HL-60 (cell line): ENCODE results near the gene PGRMC2.

Experiments used
- GABPA ChIP-seq: IDR thresholded peaks from 2 replicates; pipeline ENCODE4 v1.6.1; 2012; ENCODE audit warnings: low read depth
- POLR2AphosphoS5 ChIP-seq: IDR thresholded peaks from 2 replicates; pipeline ENCODE4 v1.6.1; 2012; ENCODE audit warnings: low read depth
- SPI1 ChIP-seq: IDR thresholded peaks from 2 replicates; pipeline ENCODE4 v1.6.1; 2012; ENCODE audit warnings: low read depth, mild to moderate bottlenecking, borderline replicate concordance
- TF ChIP-seq, protein P1 (sequence below): IDR thresholded peaks from one replicate; pipeline ENCODE4 v1.5.1; 2011; ENCODE audit warnings: low read length, control low read depth, inconsistent platforms; ENCODE audit not compliant: insufficient read depth

DNA sequence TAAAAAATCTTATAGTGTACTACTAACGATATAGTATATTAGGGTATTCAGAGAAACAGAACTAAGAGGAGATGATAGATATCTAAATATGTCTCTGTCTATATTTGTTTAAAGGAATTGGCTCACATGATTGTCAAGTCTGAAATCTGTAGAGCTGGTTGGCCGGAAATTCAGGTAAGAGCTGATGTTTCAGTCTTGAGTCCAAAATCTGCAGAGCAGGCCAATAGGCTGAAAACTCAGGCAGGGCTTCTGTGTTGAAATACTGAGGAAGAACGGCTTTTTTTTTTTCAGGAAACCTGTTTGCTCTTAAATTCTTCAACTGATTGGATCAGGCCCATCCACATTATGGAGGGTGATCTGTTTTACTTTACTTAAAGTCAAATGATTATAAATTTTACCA, 31.7 kb downstream of the PGRMC2 start:
- TF ChIP-seq, protein P1, sequence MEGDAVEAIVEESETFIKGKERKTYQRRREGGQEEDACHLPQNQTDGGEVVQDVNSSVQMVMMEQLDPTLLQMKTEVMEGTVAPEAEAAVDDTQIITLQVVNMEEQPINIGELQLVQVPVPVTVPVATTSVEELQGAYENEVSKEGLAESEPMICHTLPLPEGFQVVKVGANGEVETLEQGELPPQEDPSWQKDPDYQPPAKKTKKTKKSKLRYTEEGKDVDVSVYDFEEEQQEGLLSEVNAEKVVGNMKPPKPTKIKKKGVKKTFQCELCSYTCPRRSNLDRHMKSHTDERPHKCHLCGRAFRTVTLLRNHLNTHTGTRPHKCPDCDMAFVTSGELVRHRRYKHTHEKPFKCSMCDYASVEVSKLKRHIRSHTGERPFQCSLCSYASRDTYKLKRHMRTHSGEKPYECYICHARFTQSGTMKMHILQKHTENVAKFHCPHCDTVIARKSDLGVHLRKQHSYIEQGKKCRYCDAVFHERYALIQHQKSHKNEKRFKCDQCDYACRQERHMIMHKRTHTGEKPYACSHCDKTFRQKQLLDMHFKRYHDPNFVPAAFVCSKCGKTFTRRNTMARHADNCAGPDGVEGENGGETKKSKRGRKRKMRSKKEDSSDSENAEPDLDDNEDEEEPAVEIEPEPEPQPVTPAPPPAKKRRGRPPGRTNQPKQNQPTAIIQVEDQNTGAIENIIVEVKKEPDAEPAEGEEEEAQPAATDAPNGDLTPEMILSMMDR = no peak
- TF ChIP-seq SPI1 (no peak), POLR2AphosphoS5 (no peak), GABPA (no peak)
